ENCODE data around the gene PER1. TPM values are rescaled to one million over a fixed set of nuclear protein-coding genes. Genes with fewer than 3 reads are reported as not detected.

The PER1 gene
- total RNA-seq, 2 experiments from 2014 or later: 123 to 129 TPM

- no peak overlapping the region for H3K4me3 Mint-ChIP-seq
- H3K27me3 Mint-ChIP-seq: no peaks in the 10 kb centered on the region
- DNase-seq (peak; percentile 97), ATAC-seq (peak; percentile 35)
- intact Hi-C loops (cut with micrococcal nuclease): loop anchor here (1.0 to 2.0 kb wide), 3 partner anchors 35 to 68 kb away; no protein-coding TSS in a partner anchor
- POLR2A ChIA-PET: interaction anchor here (0.9 to 12.1 kb wide), 19 partner anchors 8 to 250 kb away, joined by 3 to 273 read pairs (median 5); partner anchors contain the start of genes AURKB, CTC1, HES7 and TMEM107
- no peak overlapping the region for H3K27ac Mint-ChIP-seq
- no peak for TF ChIP-seq CTCF (IDR thresholded peaks at IDR 0.05)
- CTCF ChIA-PET: interaction anchor here (0.7 to 6.6 kb wide), 11 partner anchors 10 to 190 kb away, joined by 3 to 50 read pairs (median 4); partner anchors contain the start of genes ALOXE3, CTC1, PFAS and TMEM107
- peaks cover 14% of the 10 kb centered on the region for H3K4me1 Mint-ChIP-seq (ENCODE audit: low read depth)
- no peaks in the 10 kb centered on the region for H3K36me3 Mint-ChIP-seq (ENCODE audit: low read depth)
- H3K9me3 Mint-ChIP-seq: no peaks in the 10 kb centered on the region
Measured at GRCh38 chr17:8186787-8187516, 34.7 kb upstream of the PER1 start.

DNA sequence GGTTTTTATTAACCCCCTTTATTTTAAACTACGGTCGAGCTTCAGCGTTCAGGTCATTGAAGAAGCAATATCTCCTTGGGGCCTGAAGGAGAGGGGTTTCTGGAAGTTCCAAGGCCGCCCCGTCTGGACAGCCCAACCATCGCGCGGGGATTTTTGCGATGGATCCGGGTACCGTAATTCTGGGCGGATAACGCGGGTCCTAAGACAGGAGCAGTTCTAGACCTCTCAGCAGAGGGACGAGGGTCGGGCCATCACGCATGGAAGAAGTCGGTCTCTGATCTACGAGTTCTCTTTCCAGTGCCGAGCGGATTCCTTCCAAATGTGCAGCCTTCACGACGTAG lies 34.2 kb upstream of the PER1 start:
- TF ChIP-seq CTCF (IDR thresholded peaks at IDR 0.05): peak; percentile 32
- Mint-ChIP-seq H3K27me3 (no peaks in the 10 kb centered on the region), H3K9me3 (no peaks in the 10 kb centered on the region), H3K4me3 (no peak overlapping the region), H3K4me1 (ENCODE audit: low read depth) (peaks cover 16% of the 10 kb centered on the region), H3K36me3 (ENCODE audit: low read depth) (no peaks in the 10 kb centered on the region), H3K27ac (no peak overlapping the region)
- ATAC-seq (no peak), DNase-seq (no peak)
- POLR2A ChIA-PET: interaction anchor here (0.9 to 12.1 kb wide), 12 partner anchors 9 to 76 kb away, joined by 3 to 273 read pairs (median 10); partner anchors contain the start of genes AURKB, CTC1, HES7 and TMEM107
- intact Hi-C loops (cut with micrococcal nuclease): loop anchor here (2.0 kb wide), 1 partner anchor 60 kb away; no protein-coding TSS in a partner anchor
- CTCF ChIA-PET: interaction anchor here (1.1 to 6.6 kb wide), 8 partner anchors 9 to 76 kb away, joined by 3 to 50 read pairs (median 13); partner anchors contain the start of genes ALOXE3, CTC1 and PFAS

DNA sequence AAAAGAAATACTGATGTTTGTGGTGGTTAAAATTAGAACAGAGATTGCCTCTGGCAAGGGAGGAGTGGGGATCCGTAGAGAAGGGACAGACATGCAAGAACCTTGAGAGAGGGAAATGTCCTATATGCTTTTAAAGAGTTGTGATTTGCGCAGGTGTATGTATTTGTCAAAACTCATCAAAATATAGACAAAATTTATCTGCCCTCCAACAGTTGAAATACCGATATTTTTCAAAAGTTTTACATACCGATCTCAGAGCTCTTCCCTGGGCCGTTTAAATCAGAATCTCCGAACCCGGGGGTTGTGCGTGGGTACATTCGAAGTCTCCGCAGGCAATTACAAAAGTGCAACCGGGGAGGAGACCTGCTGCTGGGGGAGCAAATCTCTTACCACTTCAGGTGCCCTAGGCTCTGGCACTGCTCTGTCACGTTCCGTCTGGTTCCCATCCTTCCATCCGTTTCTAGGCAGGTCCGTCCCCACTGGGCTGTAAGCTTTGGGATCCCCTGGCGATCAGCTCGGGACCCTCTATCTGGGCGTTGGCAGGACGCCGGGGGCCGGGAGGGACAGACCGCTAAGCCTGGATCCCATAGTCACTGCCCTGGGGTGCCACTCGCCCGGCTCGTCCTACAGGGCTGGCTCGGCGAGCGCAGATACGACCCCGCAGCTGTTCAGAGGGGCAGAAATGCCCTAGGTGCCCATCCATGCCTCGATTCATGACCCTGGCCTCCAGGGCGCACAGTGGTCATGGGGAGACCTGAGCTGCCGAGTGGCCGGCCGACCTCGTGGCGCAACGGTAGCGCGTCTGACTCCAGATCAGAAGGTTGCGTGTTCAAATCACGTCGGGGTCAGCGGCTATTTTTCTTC lies 33.6 kb upstream of the PER1 start:
- H3K36me3 Mint-ChIP-seq (ENCODE audit: low read depth): no peaks in the 10 kb centered on the region
- ChIA-PET POLR2A (interaction anchor here (0.7 to 12.1 kb wide), 13 partner anchors 10 to 66 kb away, joined by 3 to 273 read pairs (median 7); partner anchors contain the start of genes AURKB, CTC1, HES7 and TMEM107), CTCF (interaction anchor here (0.6 to 6.6 kb wide), 11 partner anchors 9 to 76 kb away, joined by 3 to 50 read pairs (median 4); partner anchors contain the start of genes ALOXE3, CTC1 and PFAS)
- H3K4me3 Mint-ChIP-seq: no peak overlapping the region
- TF ChIP-seq CTCF (IDR thresholded peaks at IDR 0.05): no peak
- DNase-seq (peak; percentile 92), ATAC-seq (peak; percentile 5)
- no peak overlapping the region for H3K27ac Mint-ChIP-seq
- H3K9me3 Mint-ChIP-seq: no peaks in the 10 kb centered on the region
- H3K27me3 Mint-ChIP-seq: no peaks in the 10 kb centered on the region
- intact Hi-C loops (cut with micrococcal nuclease): loop anchor here (2.0 kb wide), 1 partner anchor 61 kb away; no protein-coding TSS in a partner anchor
- H3K4me1 Mint-ChIP-seq (ENCODE audit: low read depth): peaks cover 13% of the 10 kb centered on the region

- ATAC-seq: no peak
- peaks cover 41% of the 10 kb centered on the region for H3K4me1 Mint-ChIP-seq (ENCODE audit: low read depth)
- ChIA-PET POLR2A (interaction anchor here (0.7 to 6.8 kb wide), 8 partner anchors 9 to 71 kb away, joined by 3 to 273 read pairs (median 6); partner anchors contain the start of genes BORCS6, CTC1 and PFAS), CTCF (interaction anchor here (1.4 to 2.7 kb wide), 3 partner anchors 9 to 58 kb away, joined by 3 to 14 read pairs (median 4); partner anchors contain the start of gene ALOXE3)
- intact Hi-C loops (cut with micrococcal nuclease): no loop called here
- no peaks in the 10 kb centered on the region for H3K36me3 Mint-ChIP-seq (ENCODE audit: low read depth)
- no peak for TF ChIP-seq CTCF (IDR thresholded peaks at IDR 0.05)
- peak overlapping the region; percentile 89 for H3K4me3 Mint-ChIP-seq
- peak overlapping the region; percentile 92 for H3K27ac Mint-ChIP-seq
- no peak for DNase-seq
- H3K9me3 Mint-ChIP-seq: no peaks in the 10 kb centered on the region
- H3K27me3 Mint-ChIP-seq: no peaks in the 10 kb centered on the region
Measured at GRCh38 chr17:8176998-8177731, 25.0 kb upstream of the PER1 start.

Measured in activated CD8-positive, alpha-beta T cell treated with anti-CD3 and anti-CD28 coated beads for 36 hours (primary cell).